Gastrocnemius medialis (tissue), 4 donors: ENCODE results near the gene LMLN. TPM values are rescaled to one million over a fixed set of nuclear protein-coding genes. Genes with fewer than 3 reads are reported as not detected.
"Not testable (repeated sequence)": the region's sequence is repeated elsewhere in the genome, so short reads cannot be mapped to it uniquely, and the experiment has no call there.

Experiments used
- ATAC-seq, 2 donors: fragments of 150-250 bp; one replicate each; pipeline ENCODE4 v1.9.1; 2016
- DNase-seq, 2 donors: peaks; one replicate each; pipeline ENCODE4 v3.0.0-alpha.2; 2019
- H3K27ac ChIP-seq, 4 donors: fragments of 200-600 bp; sonication (generic); 1 replicate in 1 of 4; 2 replicates in 3 of 4; pipeline ENCODE4 v1.5.1; 2016 to 2018; ENCODE audit warnings: mild to moderate bottlenecking in 2 of 4, moderate library complexity in 1 of 4
- H3K27me3 ChIP-seq, 3 donors: fragments of 200-600 bp; sonication (generic) in 2 of 3; 1 replicate in 1 of 3; 2 replicates in 2 of 3; pipeline versions ENCODE4 v1.5.1 to v1.6.0; 2016 to 2019; ENCODE audit warnings: mild to moderate bottlenecking in 1 of 3, moderate library complexity in 1 of 3
- H3K36me3 ChIP-seq, 2 donors: fragments of 200-600 bp; sonication (generic) in 1 of 2; one replicate each; pipeline ENCODE4 v1.5.1; 2017 to 2018
- H3K4me1 ChIP-seq, 2 donors: fragments of 200-600 bp; sonication (generic) in 1 of 2; one replicate each; pipeline ENCODE4 v1.5.1; 2016 to 2017; ENCODE audit warnings: mild to moderate bottlenecking in 2 of 2
- H3K4me3 ChIP-seq, 4 donors: fragments of 200-600 bp; sonication (generic) in 3 of 4; 1 replicate in 1 of 4; 2 replicates in 3 of 4; pipeline ENCODE4 v1.5.1; 2016 to 2019; ENCODE audit warnings: mild to moderate bottlenecking in 2 of 4
- H3K9me3 ChIP-seq, 3 donors: fragments of 200-600 bp; sonication (generic) in 2 of 3; 1 replicate in 1 of 3; 2 replicates in 2 of 3; pipeline ENCODE4 v1.5.1; 2016 to 2019
- POLR2A ChIP-seq, 2 donors: fragments of 450-650 bp; IDR thresholded peaks; one replicate each; pipeline ENCODE4 v1.6.1; 2017; ENCODE audit warnings: antibody characterized with exemption in 2 of 2, mild to moderate bottlenecking in 2 of 2, moderate library complexity in 2 of 2
- in situ Hi-C, 4 donors: fragments of 200-750 bp; cut with MboI; loops; one replicate each; pipeline versions ENCODE4 v1.15.0 to v1.8.0; 2017; ENCODE audit warnings: low sequenced_read_pairs in 4 of 4
- intact Hi-C: fragments of 100-400 bp; cut with DNase I; formaldehyde crosslinking; loops from one replicate; pipeline ENCODE4 v1.15.1; 2023; ENCODE audit warnings: low total_unique reads
- total RNA-seq, 4 donors: library from RNA; depleted of rRNA; stranded (reverse); fragments of >200 nt; gene quantifications; one replicate each; pipeline versions ENCODE4 v1.1.0 to v1.2.3, GENCODE V29; 2016
- TF ChIP-seq, protein P1 (sequence below), 5 experiments: fragments of 450-650 bp in 3 of 5; fragments of 200-600 bp in 2 of 5; sonication (generic) in 2 of 5; IDR thresholded peaks in 4 of 5; conservative IDR thresholded peaks in 1 of 5; 1 replicate in 4 of 5; 2 replicates in 1 of 5; pipeline ENCODE4 v1.5.1; 2016 to 2019; ENCODE audit warnings: antibody characterized with exemption in 5 of 5, mild to moderate bottlenecking in 3 of 5, moderate library complexity in 3 of 5

LMLN gene
- total RNA-seq, 4 donors from 2014 or later, result 2.7 to 8.8 (median 4.6) TPM

DNA sequence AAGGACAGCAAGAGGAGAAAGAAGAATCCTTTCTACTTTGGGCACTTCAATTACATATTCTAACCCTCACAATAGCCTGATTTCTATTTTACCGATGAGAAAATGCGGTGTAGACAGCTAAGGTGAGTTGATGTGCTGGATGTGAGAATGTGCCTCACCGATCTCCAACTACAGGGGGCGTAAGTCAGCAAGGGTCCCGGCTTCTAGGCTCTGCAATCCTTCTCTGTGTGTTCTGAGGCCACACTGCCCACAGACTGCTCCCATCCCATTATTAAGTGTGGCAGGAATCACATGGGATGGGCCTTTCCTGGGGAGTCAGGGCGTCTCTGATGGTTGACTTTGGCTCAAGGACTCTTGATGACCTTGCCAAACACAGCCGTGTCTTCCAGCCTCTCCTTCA, 33.6 kb upstream of the LMLN start:
- Histone ChIP-seq H3K27ac (no peak overlapping the region), H3K27me3 (no peaks in the 10 kb centered on the region), H3K4me3 (no peak overlapping the region), H3K36me3 (no peaks in the 10 kb centered on the region), H3K4me1 (no peaks in the 10 kb centered on the region), H3K9me3 (no peaks in the 10 kb centered on the region)
- ATAC-seq (no peak), DNase-seq (no peak)
- in situ Hi-C loops, result no loop called here
- TF ChIP-seq POLR2A (IDR thresholded peaks at IDR 0.05), result no peak
- TF ChIP-seq, protein P1, sequence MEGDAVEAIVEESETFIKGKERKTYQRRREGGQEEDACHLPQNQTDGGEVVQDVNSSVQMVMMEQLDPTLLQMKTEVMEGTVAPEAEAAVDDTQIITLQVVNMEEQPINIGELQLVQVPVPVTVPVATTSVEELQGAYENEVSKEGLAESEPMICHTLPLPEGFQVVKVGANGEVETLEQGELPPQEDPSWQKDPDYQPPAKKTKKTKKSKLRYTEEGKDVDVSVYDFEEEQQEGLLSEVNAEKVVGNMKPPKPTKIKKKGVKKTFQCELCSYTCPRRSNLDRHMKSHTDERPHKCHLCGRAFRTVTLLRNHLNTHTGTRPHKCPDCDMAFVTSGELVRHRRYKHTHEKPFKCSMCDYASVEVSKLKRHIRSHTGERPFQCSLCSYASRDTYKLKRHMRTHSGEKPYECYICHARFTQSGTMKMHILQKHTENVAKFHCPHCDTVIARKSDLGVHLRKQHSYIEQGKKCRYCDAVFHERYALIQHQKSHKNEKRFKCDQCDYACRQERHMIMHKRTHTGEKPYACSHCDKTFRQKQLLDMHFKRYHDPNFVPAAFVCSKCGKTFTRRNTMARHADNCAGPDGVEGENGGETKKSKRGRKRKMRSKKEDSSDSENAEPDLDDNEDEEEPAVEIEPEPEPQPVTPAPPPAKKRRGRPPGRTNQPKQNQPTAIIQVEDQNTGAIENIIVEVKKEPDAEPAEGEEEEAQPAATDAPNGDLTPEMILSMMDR (IDR thresholded peaks at IDR 0.05 in 4 of 5, conservative IDR thresholded peaks at IDR 0.05 in 1 of 5), result no peak
- intact Hi-C loops, result no loop called here

DNA sequence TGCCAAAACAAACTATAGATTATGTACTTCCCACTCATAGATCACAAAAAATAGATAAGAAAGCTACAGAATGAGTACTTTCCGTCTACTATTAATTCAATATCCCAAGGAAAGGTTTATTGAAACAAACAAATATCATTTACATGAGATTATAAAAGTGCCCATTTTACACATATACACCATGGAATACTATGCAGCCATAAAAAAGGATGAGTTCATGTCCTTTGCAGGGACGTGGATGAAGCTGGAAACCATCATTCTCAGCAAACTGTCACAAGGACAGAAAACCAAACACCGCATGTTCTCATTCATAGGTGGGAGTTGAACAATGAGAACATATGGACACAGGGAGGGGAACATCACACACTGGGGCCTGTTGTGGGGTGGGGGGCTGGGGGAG, 32.4 kb upstream of the LMLN start:
- in situ Hi-C loops, ATAC-seq, H3K36me3 ChIP-seq, intact Hi-C loops, H3K4me3 ChIP-seq, H3K4me1 ChIP-seq, H3K27me3 ChIP-seq, H3K27ac ChIP-seq, H3K9me3 ChIP-seq, DNase-seq: not testable (repeated sequence)

DNA sequence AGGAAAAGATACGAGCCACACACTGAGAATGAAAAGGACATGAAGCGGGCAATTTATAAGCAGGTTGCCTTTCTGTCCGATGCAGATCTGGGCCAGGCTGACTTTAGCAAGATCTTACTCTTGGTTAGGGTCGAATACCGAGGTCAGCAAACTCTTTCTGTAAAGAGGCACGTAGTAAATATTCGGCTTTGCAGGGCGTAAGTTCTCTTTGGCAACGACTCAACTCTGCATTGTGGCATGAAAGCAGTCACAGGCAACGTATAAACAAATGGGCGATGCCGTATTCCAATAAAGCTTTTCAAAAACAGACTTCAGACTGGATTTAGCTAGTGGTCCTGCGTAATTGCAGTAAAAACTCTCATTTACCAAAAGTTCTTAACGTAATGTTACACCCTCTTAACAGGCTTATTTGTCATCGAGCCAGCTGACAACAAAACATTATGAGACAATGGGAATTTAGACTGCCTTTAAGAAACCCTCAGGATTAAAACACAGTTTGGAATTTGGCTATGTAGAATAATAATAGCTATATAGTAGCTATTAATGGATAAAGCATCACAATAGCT, 23.1 kb upstream of the LMLN start:
- no peak overlapping the region for H3K27ac ChIP-seq
- in situ Hi-C loops (no loop called here), intact Hi-C loops (no loop called here)
- no peaks in the 10 kb centered on the region for H3K27me3 ChIP-seq
- no peaks in the 10 kb centered on the region for H3K36me3 ChIP-seq
- TF ChIP-seq POLR2A (IDR thresholded peaks at IDR 0.05), result no peak
- TF ChIP-seq, protein P1 (IDR thresholded peaks at IDR 0.05 in 4 of 5, conservative IDR thresholded peaks at IDR 0.05 in 1 of 5), result no peak
- H3K9me3 ChIP-seq, result no peaks in the 10 kb centered on the region
- H3K4me3 ChIP-seq, result no peak overlapping the region
- no peak for ATAC-seq
- no peaks in the 10 kb centered on the region for H3K4me1 ChIP-seq
- DNase-seq, result no peak

DNA sequence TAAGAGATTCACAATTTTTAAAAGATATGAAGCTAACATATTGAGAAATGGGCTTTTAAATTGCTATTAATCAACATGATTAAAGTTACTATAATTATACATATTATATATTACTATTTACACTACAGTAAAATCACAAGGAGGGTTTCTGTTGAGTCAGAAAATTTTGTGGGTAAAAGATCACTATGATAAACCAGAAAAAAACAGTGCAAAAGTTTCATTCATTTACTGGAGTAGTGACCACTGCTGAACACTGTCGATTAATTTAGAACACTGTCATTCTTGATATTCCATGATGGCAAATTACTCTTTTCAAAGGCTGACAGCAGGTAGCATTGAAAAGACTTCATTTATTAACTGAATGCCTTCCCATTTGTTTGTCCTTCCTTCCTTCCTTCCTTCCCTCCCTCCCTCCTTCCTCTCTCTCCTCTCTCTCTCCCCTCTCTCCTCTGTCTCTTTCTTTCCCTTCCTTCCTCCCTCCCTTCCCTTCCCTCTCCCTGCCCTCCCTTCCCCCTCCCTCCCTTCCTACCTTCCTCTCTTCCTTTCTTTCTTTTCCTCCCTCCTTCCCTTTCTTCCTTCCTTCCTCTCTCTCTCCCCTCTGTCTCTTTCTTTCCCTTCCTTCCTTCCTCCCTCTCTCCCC, 19.2 kb upstream of the LMLN start:
- in situ Hi-C loops (no loop called here), intact Hi-C loops (no loop called here)
- Histone ChIP-seq H3K4me3 (no peak overlapping the region), H3K36me3 (no peaks in the 10 kb centered on the region), H3K27ac (no peak overlapping the region), H3K27me3 (no peaks in the 10 kb centered on the region), H3K9me3 (no peaks in the 10 kb centered on the region), H3K4me1 (no peaks in the 10 kb centered on the region)
- no peak for TF ChIP-seq POLR2A (IDR thresholded peaks at IDR 0.05)
- TF ChIP-seq, protein P1 (IDR thresholded peaks at IDR 0.05 in 4 of 5, conservative IDR thresholded peaks at IDR 0.05 in 1 of 5), result no peak
- ATAC-seq (no peak), DNase-seq (no peak)

DNA sequence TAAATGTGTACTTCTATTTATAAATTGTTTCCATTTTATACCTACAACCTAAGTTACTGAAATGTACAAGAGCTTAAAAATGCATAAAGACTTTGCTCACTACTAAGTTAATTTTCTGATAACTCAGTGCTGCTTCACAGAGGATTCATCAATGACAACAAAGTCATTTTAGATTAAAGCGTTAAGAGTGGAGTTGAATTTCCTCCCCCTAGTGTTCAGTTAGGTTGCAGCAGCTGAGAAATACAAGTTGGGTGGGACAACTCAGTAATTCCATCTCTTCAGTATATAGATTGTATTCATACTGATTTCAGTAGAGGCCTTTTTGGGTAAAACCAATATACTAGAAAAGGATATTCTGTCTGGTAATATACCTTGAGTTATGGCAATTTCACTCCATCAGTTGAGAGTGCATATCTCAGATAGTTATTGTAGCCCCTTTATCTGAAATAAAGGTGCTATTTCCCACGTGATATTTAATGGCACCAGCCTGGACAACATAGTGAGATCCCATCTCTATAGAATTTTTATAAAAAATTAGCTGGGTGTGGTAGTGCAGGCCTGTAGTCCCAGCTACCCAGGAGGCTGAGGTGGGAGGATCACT, 17.0 kb upstream of the LMLN start:
- Histone ChIP-seq H3K4me3 (no peak overlapping the region), H3K36me3 (no peaks in the 10 kb centered on the region), H3K27me3 (no peaks in the 10 kb centered on the region), H3K27ac (no peak overlapping the region), H3K9me3 (no peaks in the 10 kb centered on the region), H3K4me1 (no peaks in the 10 kb centered on the region)
- intact Hi-C loops, result loop anchor here (2.0 kb wide), 1 partner anchor 38 kb away; no protein-coding TSS in a partner anchor
- ATAC-seq, result no peak
- TF ChIP-seq, protein P1 (IDR thresholded peaks at IDR 0.05 in 4 of 5, conservative IDR thresholded peaks at IDR 0.05 in 1 of 5), result peak in 4 of 5 experiments; percentile 25 to 61 (median 47)
- TF ChIP-seq POLR2A (IDR thresholded peaks at IDR 0.05), result no peak
- in situ Hi-C loops, result no loop called here
- no peak for DNase-seq
